ENCODE results near the gene VPS45.
A peak's percentile ranks its signal among the peaks of the same experiment; 100 is the strongest.
"Not testable (repeated sequence)": the region's sequence is repeated elsewhere in the genome, so short reads cannot be mapped to it uniquely, and the experiment has no call there.

The VPS45 gene, protein sequence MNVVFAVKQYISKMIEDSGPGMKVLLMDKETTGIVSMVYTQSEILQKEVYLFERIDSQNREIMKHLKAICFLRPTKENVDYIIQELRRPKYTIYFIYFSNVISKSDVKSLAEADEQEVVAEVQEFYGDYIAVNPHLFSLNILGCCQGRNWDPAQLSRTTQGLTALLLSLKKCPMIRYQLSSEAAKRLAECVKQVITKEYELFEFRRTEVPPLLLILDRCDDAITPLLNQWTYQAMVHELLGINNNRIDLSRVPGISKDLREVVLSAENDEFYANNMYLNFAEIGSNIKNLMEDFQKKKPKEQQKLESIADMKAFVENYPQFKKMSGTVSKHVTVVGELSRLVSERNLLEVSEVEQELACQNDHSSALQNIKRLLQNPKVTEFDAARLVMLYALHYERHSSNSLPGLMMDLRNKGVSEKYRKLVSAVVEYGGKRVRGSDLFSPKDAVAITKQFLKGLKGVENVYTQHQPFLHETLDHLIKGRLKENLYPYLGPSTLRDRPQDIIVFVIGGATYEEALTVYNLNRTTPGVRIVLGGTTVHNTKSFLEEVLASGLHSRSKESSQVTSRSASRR

DNA sequence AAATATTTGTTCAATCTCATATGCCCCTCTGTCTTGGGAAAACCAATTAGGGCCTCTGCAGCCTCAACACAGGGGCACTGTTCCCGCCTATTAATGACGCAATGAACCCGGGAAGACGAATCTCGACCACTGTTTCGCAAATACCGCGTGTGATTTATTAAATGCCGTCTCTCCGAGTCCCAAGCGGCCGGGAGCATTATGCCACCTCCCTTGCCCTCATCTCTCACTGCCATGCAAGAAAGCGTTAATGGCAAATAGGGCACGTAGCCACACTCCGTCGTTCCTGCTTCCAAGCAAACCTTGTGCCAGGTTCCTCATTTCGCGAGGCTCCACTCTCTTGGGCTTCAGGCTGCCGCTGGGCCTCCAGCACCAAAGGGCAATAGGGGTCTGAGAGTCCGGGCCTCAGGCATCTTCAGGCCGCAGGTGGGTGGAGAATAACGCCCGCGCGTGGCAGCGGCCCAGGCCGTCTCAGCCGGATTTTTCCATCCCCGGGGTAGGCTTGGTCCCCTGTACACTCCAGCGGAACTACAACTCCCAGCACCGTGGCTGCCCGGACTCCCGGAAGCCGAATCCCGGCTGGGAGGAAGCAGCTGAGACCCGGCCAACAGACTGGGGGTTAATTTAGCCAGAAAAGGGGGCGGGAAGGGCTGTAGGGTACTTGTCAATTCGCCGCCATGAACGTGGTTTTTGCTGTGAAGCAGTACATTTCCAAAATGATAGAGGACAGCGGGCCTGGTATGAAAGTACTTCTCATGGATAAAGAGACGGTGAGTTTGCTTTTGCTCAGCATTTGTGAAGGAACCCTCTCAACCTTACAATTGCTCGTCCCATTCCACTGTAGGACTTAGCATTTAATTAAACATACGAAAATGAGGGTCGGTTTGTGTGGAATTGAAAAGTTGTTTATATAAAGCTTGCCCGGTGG lies at the start of gene VPS45:
VPS45 (plus strand) TSS at position 593 of the 925 bp plus-strand sequence; CDS start at position 675, 82 bp downstream.
- Histone ChIP-seq H3K36me3 (ENCODE audit: insufficient read depth, low read depth, low read length) (peaks cover 12% of the 10 kb centered on the region), H3K9ac (ENCODE audit: low read depth, low read length) (peak within 1 kb of the TSS; percentile 95), H3K27me3 (ENCODE audit: insufficient read depth, low read length) (no peaks in the 10 kb centered on the region), H3K27ac (ENCODE audit: low read length) (peak within 1 kb of the TSS; percentile 93), H3K9me3 (ENCODE audit: insufficient read depth, low read depth, low read length) (no peaks in the 10 kb centered on the region), H3K4me3 (ENCODE audit: low read length) (peak within 1 kb of the TSS; percentile 90), H3K4me1 (ENCODE audit: insufficient read depth, low read length) (peaks cover 5% of the 10 kb centered on the region; the same call in 1 of the 2 replicates)

DNA sequence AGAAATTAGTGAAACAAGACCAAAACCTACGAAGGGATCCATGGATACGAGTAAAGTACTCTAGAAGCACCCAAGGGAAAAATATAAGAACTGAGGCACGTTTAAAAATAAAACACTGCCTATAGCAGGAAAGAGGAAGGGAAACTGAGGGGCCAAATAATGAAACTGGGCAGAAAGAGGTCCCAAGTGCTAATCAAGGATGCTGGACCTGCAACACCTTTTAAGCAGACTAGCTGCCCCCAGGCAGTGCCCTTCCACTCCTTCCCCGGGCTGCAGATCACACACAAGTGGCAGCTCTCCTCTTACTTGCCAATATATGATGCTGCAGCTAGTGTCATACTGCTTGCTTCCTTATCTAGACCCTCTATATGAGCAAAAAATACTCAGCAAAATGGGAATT lies 49.4 kb upstream of the VPS45 start:
- no peaks in the 10 kb centered on the region for H3K27me3 ChIP-seq (ENCODE audit: insufficient read depth, low read length)

DNA sequence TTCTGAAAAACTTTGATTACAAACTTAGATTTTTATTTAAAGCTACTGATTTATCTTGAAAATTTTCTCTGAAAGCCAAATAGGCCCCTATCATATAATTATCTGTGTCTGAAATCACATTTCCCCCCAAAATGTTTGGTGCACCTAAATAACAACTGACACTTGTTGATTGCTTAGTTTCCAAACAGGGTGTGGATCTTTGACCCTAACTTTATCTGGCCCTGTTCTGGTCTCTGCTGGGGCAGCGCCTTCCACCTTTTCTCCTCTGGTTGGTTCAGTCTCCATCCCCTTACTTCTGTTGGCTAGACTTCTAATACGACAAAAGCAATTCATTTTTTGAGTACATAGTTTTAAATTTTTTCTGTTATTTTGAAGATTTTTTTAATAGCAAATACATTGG lies 46.9 kb upstream of the VPS45 start:
- H3K9me3 ChIP-seq (ENCODE audit: insufficient read depth, low read depth, low read length) = no peaks in the 10 kb centered on the region
- H3K4me1 ChIP-seq (ENCODE audit: insufficient read depth, low read length) = no peaks in the 10 kb centered on the region; the same call in 1 of the 2 replicates
- no peak overlapping the region for H3K27ac ChIP-seq (ENCODE audit: low read length)
- H3K4me3 ChIP-seq (ENCODE audit: low read length) = no peak overlapping the region
- no peak overlapping the region for H3K9ac ChIP-seq (ENCODE audit: low read depth, low read length)
- H3K27me3 ChIP-seq (ENCODE audit: insufficient read depth, low read length) = no peaks in the 10 kb centered on the region
- H3K36me3 ChIP-seq (ENCODE audit: insufficient read depth, low read depth, low read length) = no peaks in the 10 kb centered on the region

More for the DNA sequence above, 49.4 kb upstream of the VPS45 start:
- Histone ChIP-seq H3K27ac (ENCODE audit: low read length) (no peak overlapping the region), H3K4me3 (ENCODE audit: low read length) (no peak overlapping the region), H3K36me3 (ENCODE audit: insufficient read depth, low read depth, low read length) (no peaks in the 10 kb centered on the region), H3K9me3 (ENCODE audit: insufficient read depth, low read depth, low read length) (no peaks in the 10 kb centered on the region), H3K4me1 (ENCODE audit: insufficient read depth, low read length) (no peaks in the 10 kb centered on the region; the same call in 1 of the 2 replicates), H3K9ac (ENCODE audit: low read depth, low read length) (no peak overlapping the region)

DNA sequence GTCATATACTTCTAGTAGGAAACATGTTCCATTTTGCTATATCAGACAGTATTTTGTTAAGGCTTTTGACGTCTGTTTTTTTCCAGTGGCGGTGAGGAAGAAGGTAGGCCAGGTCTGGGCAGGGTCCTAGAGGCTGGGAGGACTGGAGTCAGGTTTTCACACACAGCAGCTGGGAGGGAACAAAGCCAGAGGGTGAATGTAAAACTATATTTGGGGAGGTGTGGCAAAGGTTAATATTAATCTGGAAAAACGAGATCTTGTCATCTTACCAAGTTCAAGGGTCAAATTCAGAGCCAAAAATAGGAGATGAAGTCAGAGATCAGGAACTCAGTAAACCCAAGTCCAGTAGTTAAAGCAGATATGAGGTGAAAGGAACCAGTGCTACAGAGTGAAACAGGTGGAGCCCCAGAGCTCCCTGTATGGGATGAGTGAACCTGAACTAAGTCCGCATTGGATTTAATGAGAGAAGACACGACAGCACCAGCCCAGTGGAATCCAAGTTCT lies 46.3 kb upstream of the VPS45 start:
- no peaks in the 10 kb centered on the region for H3K9me3 ChIP-seq (ENCODE audit: insufficient read depth, low read depth, low read length)
- no peaks in the 10 kb centered on the region; the same call in 1 of the 2 replicates for H3K4me1 ChIP-seq (ENCODE audit: insufficient read depth, low read length)
- H3K27ac ChIP-seq (ENCODE audit: low read length) = no peak overlapping the region
- no peak overlapping the region for H3K4me3 ChIP-seq (ENCODE audit: low read length)
- no peaks in the 10 kb centered on the region for H3K36me3 ChIP-seq (ENCODE audit: insufficient read depth, low read depth, low read length)
- no peak overlapping the region for H3K9ac ChIP-seq (ENCODE audit: low read depth, low read length)
- no peaks in the 10 kb centered on the region for H3K27me3 ChIP-seq (ENCODE audit: insufficient read depth, low read length)

DNA sequence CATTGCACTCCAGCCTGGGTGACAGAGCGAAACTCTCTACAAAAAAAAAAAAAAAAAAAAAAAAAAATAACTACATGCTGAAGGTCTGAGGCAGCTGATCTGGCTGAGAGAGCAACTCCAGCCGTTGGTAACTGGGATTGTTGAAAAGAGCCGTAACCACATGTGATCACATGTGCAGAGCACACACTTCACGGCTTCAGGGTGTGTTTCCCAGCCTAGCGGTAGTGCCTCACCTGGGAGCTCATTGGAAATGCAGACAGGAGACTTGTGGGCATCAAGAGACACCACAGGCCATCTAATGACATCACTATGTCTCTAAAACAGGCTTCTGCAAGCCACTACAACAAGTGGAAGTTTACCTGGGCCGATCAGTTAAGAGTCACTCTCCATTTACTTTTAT lies 45.2 kb upstream of the VPS45 start:
- no peaks in the 10 kb centered on the region for H3K9me3 ChIP-seq (ENCODE audit: insufficient read depth, low read depth, low read length)
- no peak overlapping the region for H3K9ac ChIP-seq (ENCODE audit: low read depth, low read length)
- no peak overlapping the region for H3K4me3 ChIP-seq (ENCODE audit: low read length)
- no peaks in the 10 kb centered on the region for H3K36me3 ChIP-seq (ENCODE audit: insufficient read depth, low read depth, low read length)
- H3K27me3 ChIP-seq (ENCODE audit: insufficient read depth, low read length) = no peaks in the 10 kb centered on the region
- H3K27ac ChIP-seq (ENCODE audit: low read length) = no peak overlapping the region
- no peaks in the 10 kb centered on the region; the same call in 1 of the 2 replicates for H3K4me1 ChIP-seq (ENCODE audit: insufficient read depth, low read length)

DNA sequence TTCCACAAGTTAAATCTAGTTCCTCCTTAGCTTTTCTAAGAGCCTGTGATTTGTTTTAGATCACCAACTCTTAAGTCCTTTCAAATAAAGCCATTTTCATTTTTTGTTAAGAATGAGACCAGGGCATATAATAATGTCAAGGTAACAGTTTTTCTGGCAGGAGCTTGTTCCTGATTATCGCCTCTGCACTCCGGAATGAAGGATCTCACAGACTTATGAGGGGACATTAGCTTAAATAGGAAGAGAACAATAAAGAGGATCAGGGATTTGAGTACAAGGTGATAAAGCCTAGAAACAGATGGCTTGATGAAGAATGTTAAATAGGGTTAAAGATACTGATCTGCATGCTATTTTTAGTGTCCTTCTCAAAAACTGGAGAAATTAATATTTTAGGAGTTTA lies 43.4 kb upstream of the VPS45 start:
- Histone ChIP-seq H3K9me3 (ENCODE audit: insufficient read depth, low read depth, low read length) (no peaks in the 10 kb centered on the region), H3K9ac (ENCODE audit: low read depth, low read length) (no peak overlapping the region), H3K36me3 (ENCODE audit: insufficient read depth, low read depth, low read length) (no peaks in the 10 kb centered on the region), H3K27me3 (ENCODE audit: insufficient read depth, low read length) (no peaks in the 10 kb centered on the region), H3K27ac (ENCODE audit: low read length) (no peak overlapping the region), H3K4me3 (ENCODE audit: low read length) (no peak overlapping the region), H3K4me1 (ENCODE audit: insufficient read depth, low read length) (no peaks in the 10 kb centered on the region)

DNA sequence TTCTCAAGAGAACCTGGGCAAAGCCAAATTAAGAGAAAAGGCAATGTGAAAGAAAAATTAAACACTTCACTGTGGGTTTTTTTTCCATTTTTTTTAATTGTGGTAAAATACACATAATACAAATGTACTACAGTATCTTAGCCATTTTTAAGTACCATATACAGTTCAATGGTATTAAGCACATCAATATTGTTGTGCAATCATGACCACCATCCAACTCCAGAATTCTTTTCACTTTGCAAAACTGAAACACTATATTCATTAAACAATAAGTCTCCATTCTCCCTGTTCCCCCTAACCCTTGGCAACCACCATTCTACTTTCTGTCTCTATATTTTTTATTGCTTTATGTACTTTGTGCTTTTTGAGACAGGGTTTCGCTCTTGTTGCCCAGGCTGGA lies 39.3 kb upstream of the VPS45 start:
- H3K4me3 ChIP-seq (ENCODE audit: low read length) = no peak overlapping the region
- no peak overlapping the region for H3K27ac ChIP-seq (ENCODE audit: low read length)
- H3K27me3 ChIP-seq (ENCODE audit: insufficient read depth, low read length) = no peaks in the 10 kb centered on the region
- H3K9me3 ChIP-seq (ENCODE audit: insufficient read depth, low read depth, low read length) = no peaks in the 10 kb centered on the region
- H3K36me3 ChIP-seq (ENCODE audit: insufficient read depth, low read depth, low read length) = no peaks in the 10 kb centered on the region
- no peaks in the 10 kb centered on the region for H3K4me1 ChIP-seq (ENCODE audit: insufficient read depth, low read length)
- no peak overlapping the region for H3K9ac ChIP-seq (ENCODE audit: low read depth, low read length)

DNA sequence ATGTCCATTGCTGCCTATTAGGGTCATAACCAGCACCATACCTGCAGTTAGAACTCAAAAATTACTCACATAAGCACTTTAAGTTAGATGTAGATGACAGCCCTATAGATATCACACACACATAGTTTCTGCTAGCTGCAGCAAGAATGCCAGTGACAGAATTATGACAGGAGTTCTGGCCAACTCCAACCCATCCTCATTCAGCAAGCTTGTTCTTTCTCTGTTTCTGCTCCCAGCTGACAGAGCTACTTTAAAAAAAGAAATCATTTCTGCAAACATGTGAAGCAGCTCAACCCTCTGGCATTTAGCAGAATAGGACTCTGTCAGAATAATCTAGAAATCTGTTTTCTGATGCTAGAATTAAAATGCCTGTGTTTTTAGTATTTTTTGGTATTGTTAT lies 33.2 kb upstream of the VPS45 start:
- Histone ChIP-seq H3K9me3 (ENCODE audit: insufficient read depth, low read depth, low read length) (no peaks in the 10 kb centered on the region), H3K4me3 (ENCODE audit: low read length) (no peak overlapping the region), H3K9ac (ENCODE audit: low read depth, low read length) (no peak overlapping the region), H3K27me3 (ENCODE audit: insufficient read depth, low read length) (no peaks in the 10 kb centered on the region), H3K36me3 (ENCODE audit: insufficient read depth, low read depth, low read length) (no peaks in the 10 kb centered on the region), H3K4me1 (ENCODE audit: insufficient read depth, low read length) (no peaks in the 10 kb centered on the region), H3K27ac (ENCODE audit: low read length) (no peak overlapping the region)

DNA sequence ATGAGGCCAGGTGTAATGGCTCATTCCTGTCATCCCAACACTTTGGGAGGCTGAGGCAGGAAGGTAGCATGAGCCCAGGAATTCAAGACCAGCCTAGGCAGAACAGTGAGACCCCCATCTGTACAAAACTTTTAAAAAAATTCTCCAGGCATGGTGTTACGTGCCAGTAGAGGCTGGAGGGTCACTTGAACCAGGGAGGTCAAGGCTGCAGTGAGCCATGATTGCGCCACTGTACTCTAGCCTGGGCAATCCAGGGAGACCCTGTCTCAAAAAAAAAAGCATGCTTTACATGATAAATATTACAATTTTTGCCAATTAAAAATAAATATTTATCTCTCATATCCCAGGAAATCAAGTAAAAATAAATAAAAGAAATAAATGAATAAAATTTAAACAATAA lies 17.6 kb upstream of the VPS45 start:
- Histone ChIP-seq H3K27me3 (ENCODE audit: insufficient read depth, low read length) (no peaks in the 10 kb centered on the region), H3K4me1 (ENCODE audit: insufficient read depth, low read length) (peaks cover 4% of the 10 kb centered on the region), H3K36me3 (ENCODE audit: insufficient read depth, low read depth, low read length) (no peaks in the 10 kb centered on the region), H3K4me3 (ENCODE audit: low read length) (no peak overlapping the region), H3K27ac (ENCODE audit: low read length) (no peak overlapping the region), H3K9ac (ENCODE audit: low read depth, low read length) (no peak overlapping the region), H3K9me3 (ENCODE audit: insufficient read depth, low read depth, low read length) (no peaks in the 10 kb centered on the region)

DNA sequence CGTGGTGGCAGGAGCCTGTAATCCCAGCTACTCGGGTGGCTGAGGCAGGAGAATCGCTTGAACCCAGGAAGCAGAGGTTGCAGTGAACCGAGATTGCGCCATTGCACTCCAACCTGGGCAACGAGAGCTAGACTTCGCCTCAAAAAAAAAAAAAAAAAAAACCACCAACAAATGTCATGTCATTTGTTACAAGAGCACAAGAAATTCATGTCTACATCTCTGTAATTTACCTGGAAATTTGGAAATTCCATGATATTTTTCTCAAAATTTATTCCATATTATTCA lies 16.5 kb upstream of the VPS45 start:
- no peak overlapping the region for H3K4me3 ChIP-seq (ENCODE audit: low read length)
- H3K36me3 ChIP-seq (ENCODE audit: insufficient read depth, low read depth, low read length) = no peaks in the 10 kb centered on the region
- peak overlapping the region; percentile 15; the same call in 1 of the 2 replicates for H3K9ac ChIP-seq (ENCODE audit: low read depth, low read length)
- H3K9me3 ChIP-seq (ENCODE audit: insufficient read depth, low read depth, low read length) = no peaks in the 10 kb centered on the region
- no peak overlapping the region for H3K27ac ChIP-seq (ENCODE audit: low read length)
- no peaks in the 10 kb centered on the region for H3K27me3 ChIP-seq (ENCODE audit: insufficient read depth, low read length)
- peaks cover 4% of the 10 kb centered on the region for H3K4me1 ChIP-seq (ENCODE audit: insufficient read depth, low read length)

DNA sequence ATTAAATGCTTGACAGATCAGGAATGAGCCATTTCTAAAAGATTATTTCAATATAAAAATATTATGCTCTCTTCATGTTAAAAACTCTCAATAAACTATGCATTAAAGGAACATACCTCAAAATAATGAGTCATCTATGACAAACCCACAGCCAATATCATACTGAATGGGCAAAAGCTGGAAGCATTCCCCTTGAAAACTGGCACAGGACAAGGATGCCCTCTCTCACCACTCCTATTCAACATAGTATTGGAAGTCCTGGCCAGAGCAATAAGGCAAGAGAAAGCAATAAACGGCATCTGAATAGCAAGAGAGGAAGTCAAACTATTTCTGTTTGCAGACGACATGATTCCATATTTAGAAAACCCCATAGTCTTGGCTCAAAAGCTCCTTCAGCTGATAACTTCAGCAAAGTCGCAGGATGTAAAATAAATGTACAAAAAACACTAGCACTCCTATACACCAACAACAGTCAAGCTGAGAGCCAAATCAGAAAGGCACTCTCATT lies 15.6 kb upstream of the VPS45 start:
- H3K36me3 ChIP-seq (ENCODE audit: insufficient read depth, low read depth, low read length); H3K4me1 ChIP-seq (ENCODE audit: insufficient read depth, low read length); H3K4me3 ChIP-seq (ENCODE audit: low read length); H3K27ac ChIP-seq (ENCODE audit: low read length); H3K9me3 ChIP-seq (ENCODE audit: insufficient read depth, low read depth, low read length); H3K27me3 ChIP-seq (ENCODE audit: insufficient read depth, low read length); H3K9ac ChIP-seq (ENCODE audit: low read depth, low read length): not testable (repeated sequence)

Measured in iPS-20b (cell line).